Small intestine (tissue), 7 donors: ENCODE data around the gene NFYA. TPM values are rescaled to one million over a fixed set of nuclear protein-coding genes. Genes with fewer than 3 reads are reported as not detected.

Experiments
- DNase-seq, 2 donors: peaks; one replicate each; pipeline versions ENCODE4 v3.0.0 to v3.0.0-alpha.2; 2013
- FAIRE-seq: peaks from 2 replicates; lab custom pipeline; 2012; peaks lifted over from hg19 to GRCh38; lab: Jason Lieb, UNC
- H3K27ac ChIP-seq, 3 donors: one replicate each; pipeline ENCODE4 v1.5.1; 2013; ENCODE audit warnings: low read length in 2 of 3, mild to moderate bottlenecking in 2 of 3, control low read depth in 1 of 3, inconsistent platforms in 1 of 3, low read depth in 1 of 3, moderate library complexity in 1 of 3
- H3K27me3 ChIP-seq, 3 donors: one replicate each; pipeline ENCODE4 v1.6.1; 2013; ENCODE audit warnings: low read length in 3 of 3, inconsistent platforms in 1 of 3; ENCODE audit not compliant: control insufficient read depth in 3 of 3, insufficient read depth in 3 of 3
- H3K36me3 ChIP-seq, 3 donors: one replicate each; pipeline ENCODE4 v1.6.1; 2013; ENCODE audit warnings: low read length in 3 of 3, inconsistent platforms in 1 of 3, low read depth in 1 of 3, mild to moderate bottlenecking in 1 of 3, moderate library complexity in 1 of 3; ENCODE audit not compliant: control insufficient read depth in 3 of 3, insufficient read depth in 2 of 3
- H3K4me1 ChIP-seq, 3 donors: one replicate each; pipeline ENCODE4 v1.6.1; 2013; ENCODE audit warnings: low read length in 2 of 3, inconsistent platforms in 1 of 3, low read depth in 1 of 3, mild to moderate bottlenecking in 1 of 3, moderate library complexity in 1 of 3; ENCODE audit not compliant: control insufficient read depth in 3 of 3, insufficient read depth in 2 of 3
- H3K4me3 ChIP-seq, 3 donors: one replicate each; pipeline ENCODE4 v1.5.1; 2013; ENCODE audit warnings: low read length in 3 of 3, control low read depth in 1 of 3, inconsistent platforms in 1 of 3, low read depth in 1 of 3, mild to moderate bottlenecking in 1 of 3, moderate library complexity in 1 of 3
- H3K9me3 ChIP-seq, 2 donors: one replicate each; pipeline ENCODE4 v1.6.1; 2013; ENCODE audit warnings: low read depth in 1 of 2, low read length in 1 of 2; ENCODE audit not compliant: control insufficient read depth in 2 of 2, insufficient read depth in 1 of 2
- WGBS, 3 donors: extraction: QIAGEN DNeasy Blood & Tissue Kit; methylation state at CpG; one replicate each; pipeline ENCODE4 v1.1.7; 2013; 5-methylcytosine and 5-hydroxymethylcytosine counted together
- polyA plus RNA-seq, 4 donors: library from polyadenylated mRNA; stranded (reverse) in 3 of 4; unstranded in 1 of 4; fragments of 200-250 nt in 3 of 4; fragments of 120-200 nt in 1 of 4; gene quantifications; one replicate each; pipeline versions ENCODE4 v1.2.1 to v1.2.3, GENCODE V29; 2013
- donor health status: healthy with polysubstance abuse.
- donor health status: control.
- donor health status: control.
- donor health status: Bipolar disorder and iron deficiency.
- donor health status: healthy.

The NFYA gene
- polyA plus RNA-seq, 4 donors = 4.6 to 30.8 (median 7.2) TPM

DNA sequence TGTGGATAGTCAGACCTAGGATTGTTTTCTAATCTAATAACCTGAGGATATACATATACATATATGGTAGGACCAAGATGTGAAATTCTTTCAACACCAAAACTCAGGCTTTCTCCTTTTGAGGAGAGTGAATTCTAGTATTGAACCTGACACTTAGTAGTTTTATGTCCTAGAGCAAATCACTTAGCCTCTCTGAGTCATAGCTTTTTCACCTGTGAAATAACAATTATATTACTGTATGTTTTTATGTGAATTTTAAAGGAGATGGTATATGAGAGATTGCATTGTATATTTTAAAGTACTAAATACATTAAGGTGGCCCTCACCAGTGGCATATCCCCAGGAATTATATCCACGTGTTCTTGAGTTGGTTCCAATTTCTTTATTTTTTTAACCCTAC is 46.7 kb downstream of the NFYA start:
- Histone ChIP-seq H3K4me1 (no peaks in the 10 kb centered on the region), H3K4me3 (no peak overlapping the region), H3K9me3 (no peaks in the 10 kb centered on the region), H3K36me3 (peaks cover 0 to 3% (median 0%) of the 10 kb centered on the region in 3 donors), H3K27ac (no peak overlapping the region), H3K27me3 (no peaks in the 10 kb centered on the region)
- DNase-seq = no peak
- WGBS, 3 donors = 72 to 81% (median 79%) methylated on average over 1 of the region's 1 CpG
- FAIRE-seq = no peak

DNA sequence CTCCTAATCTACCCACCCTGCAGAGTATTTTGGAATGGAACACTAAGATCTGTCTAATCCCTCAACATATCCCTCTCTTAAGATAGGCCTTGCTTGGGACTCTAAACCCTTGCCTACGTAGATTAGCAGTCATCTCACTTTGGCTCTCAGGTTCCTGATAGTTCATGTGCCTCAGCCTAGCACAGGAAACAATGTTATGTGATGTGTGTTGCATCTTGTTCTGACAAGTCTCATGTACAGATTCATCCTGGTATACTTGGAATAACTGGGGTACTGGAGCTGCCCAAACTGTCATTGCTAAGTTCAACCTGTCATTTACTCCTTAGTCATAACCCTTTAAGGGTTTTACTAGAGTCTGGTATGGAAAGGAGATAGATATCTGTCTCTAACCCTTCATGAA is 47.3 kb downstream of the NFYA start:
- H3K9me3 ChIP-seq = no peaks in the 10 kb centered on the region
- no peak for DNase-seq
- no peaks in the 10 kb centered on the region for H3K27me3 ChIP-seq
- WGBS, 3 donors = 93 to 100% (median 100%) methylated on average over 1 of the region's 1 CpG
- no peaks in the 10 kb centered on the region for H3K4me1 ChIP-seq
- H3K27ac ChIP-seq = no peak overlapping the region
- peaks cover 0 to 3% (median 0%) of the 10 kb centered on the region in 3 donors for H3K36me3 ChIP-seq
- H3K4me3 ChIP-seq = no peak overlapping the region
- FAIRE-seq = no peak

DNA sequence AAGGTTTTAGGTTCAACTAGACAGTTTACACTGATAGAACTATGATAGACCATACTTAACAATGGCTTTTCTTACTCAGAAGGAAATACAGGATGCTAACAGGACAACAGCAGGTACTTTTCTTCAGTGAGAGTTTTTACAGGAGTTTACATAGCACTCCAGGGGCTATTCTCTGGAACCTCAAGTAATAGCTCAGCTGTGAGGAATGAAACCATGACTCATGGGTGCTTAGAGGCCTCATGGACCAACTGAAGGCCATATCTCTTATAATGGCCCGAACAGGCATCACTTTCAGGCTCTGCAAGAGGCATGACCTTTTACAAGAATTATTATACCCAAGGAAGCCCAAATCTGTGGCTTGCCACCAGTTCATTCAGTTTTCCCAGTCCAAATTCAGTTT is 49.6 kb downstream of the NFYA start:
- FAIRE-seq (no peak), DNase-seq (no peak)
- H3K27ac ChIP-seq = no peak overlapping the region
- no peaks in the 10 kb centered on the region for H3K27me3 ChIP-seq
- no peak overlapping the region for H3K4me3 ChIP-seq
- H3K9me3 ChIP-seq = no peaks in the 10 kb centered on the region
- H3K4me1 ChIP-seq = no peaks in the 10 kb centered on the region
- WGBS, 3 donors = 96 to 100% (median 99%) methylated on average over 1 of the region's 1 CpG
- peaks cover 0 to 3% (median 0%) of the 10 kb centered on the region in 3 donors for H3K36me3 ChIP-seq

DNA sequence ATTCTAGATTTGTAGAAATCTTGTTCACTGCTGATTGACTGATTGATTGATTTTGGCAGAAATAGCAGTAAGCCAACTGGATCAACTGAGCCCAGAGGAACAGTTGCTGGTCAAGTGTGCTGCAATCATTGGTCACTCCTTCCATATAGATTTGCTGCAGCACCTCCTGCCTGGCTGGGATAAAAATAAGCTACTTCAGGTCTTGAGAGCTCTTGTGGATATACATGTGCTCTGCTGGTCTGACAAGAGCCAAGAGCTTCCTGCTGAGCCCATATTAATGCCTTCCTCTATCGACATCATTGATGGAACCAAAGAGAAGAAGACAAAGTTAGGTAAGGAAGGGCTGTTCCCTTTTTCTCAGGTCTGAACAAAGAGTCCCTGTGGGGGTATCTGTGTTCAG is 50.1 kb downstream of the NFYA start:
- no peak for DNase-seq
- 88 to 98% (median 96%) methylated on average over 1 of the region's 1 CpG for WGBS, 3 donors
- Histone ChIP-seq H3K36me3 (peaks cover 0 to 3% (median 0%) of the 10 kb centered on the region in 3 donors), H3K27ac (no peak overlapping the region), H3K27me3 (no peaks in the 10 kb centered on the region), H3K9me3 (no peaks in the 10 kb centered on the region), H3K4me3 (no peak overlapping the region), H3K4me1 (no peaks in the 10 kb centered on the region)
- FAIRE-seq = no peak

DNA sequence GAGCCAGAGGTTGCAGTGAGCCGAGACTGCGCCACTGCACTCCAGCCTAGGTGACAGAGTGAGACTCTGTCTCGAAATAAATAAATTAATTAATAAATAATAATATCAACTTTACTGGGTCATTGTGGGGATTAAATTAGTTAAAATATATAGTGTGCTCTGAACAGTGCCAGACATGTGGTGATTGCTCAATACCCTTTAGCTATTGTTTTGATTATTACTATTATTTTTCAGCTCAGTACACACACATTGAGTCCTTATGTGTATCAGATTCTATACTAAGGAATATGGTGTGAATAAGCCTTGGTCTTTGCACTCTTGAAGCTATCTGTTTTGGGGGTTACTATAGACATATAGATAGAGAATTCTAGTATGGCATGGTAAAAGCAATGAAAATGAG is 52.5 kb downstream of the NFYA start:
- 91 to 98% (median 93%) methylated on average over 3 of the region's 3 CpGs for WGBS, 3 donors
- Histone ChIP-seq H3K27ac (no peak overlapping the region), H3K9me3 (no peaks in the 10 kb centered on the region), H3K4me3 (no peak overlapping the region), H3K4me1 (no peaks in the 10 kb centered on the region), H3K36me3 (peaks cover 0 to 3% (median 0%) of the 10 kb centered on the region in 3 donors), H3K27me3 (no peaks in the 10 kb centered on the region)
- FAIRE-seq (no peak), DNase-seq (no peak)

DNA sequence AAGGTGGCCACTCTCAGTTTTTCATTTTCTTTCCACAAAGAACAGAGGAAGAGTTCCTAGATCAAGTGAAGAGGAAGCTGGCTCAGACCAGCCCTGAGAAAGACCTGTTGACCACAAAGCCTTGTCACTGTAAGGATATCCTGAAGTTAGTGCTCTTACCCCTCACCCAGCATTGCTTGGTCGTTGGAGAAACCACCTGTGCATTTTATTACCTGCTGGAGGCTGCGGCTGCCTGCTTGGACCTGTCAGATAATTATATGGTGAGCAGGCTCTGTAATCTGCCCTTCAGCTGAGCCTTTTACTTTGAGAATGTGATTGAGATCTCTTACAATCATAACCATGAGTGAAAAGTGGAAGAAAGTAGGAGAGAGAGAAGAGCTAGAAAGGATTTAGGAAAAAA is 59.5 kb downstream of the NFYA start:
- WGBS, 3 donors = 22 to 41% (median 32%) methylated on average over 2 of the region's 2 CpGs
- Histone ChIP-seq H3K9me3 (no peaks in the 10 kb centered on the region), H3K4me1 (no peaks in the 10 kb centered on the region), H3K27me3 (no peaks in the 10 kb centered on the region), H3K36me3 (peaks cover 0 to 3% (median 0%) of the 10 kb centered on the region in 3 donors), H3K27ac (no peak overlapping the region), H3K4me3 (no peak overlapping the region)
- FAIRE-seq = no peak
- DNase-seq = no peak

DNA sequence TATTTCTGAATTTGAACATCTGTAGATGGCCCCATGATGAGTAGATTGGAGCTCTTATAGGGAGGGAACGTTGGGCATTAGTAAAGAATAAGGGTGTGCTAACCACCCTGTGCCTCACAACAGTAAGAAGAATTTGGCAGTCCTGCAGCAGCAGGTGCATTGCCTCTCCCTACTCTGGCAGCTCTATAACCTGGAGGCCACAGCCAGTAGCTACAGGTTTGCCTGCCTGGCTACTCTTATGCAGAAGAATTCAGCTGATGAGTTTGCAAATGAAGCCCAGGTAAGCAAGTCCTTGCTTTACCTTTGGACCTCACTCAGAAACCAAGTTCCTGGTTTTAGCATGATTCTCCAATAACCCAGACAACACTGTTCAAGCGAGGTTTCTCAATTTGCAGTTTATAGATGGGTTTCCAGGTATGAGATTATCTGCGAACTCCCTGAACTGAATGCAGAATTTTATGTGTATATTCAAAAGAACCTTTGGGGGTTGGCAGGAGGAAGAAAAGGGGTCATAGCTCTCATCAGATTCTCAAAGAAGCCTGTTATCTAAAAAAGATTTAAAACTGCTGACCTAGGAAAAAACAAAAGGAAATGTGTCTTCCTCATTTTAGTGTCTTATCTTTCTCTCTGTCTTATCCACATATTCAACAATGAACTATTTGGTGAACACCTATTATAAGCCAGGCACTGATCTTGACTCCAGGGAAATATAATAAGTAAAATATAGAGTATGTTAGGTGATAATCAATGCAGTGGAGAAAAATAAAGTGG is 62.5 kb downstream of the NFYA start:
- Histone ChIP-seq H3K9me3 (no peaks in the 10 kb centered on the region), H3K4me1 (no peaks in the 10 kb centered on the region), H3K4me3 (no peak overlapping the region), H3K27ac (no peak overlapping the region), H3K36me3 (peaks cover 0 to 3% (median 0%) of the 10 kb centered on the region in 3 donors), H3K27me3 (no peaks in the 10 kb centered on the region)
- 45 to 74% (median 73%) methylated on average over 3 of the region's 3 CpGs for WGBS, 3 donors
- DNase-seq = peak in 1 of 2 donors; percentile 5
- FAIRE-seq = no peak

DNA sequence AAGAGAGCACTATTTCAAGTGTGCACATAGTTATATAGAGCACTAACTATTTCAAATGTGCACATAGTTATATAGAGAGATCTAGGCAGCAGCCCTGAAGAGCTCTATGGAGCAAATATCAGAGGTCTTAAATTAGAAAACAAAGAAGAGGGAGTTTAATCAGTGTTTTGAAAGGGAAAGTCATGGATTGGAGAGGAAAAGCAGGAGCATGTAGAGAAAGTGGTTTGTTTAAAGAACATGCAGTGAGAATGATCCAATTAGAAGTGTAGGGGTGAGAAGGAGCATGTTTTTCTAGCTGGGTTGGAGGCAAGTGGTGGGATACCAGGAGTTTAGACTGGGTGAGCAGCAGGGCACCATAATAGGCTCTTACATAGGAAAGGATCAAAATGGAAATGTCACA is 64.1 kb downstream of the NFYA start:
- FAIRE-seq (no peak), DNase-seq (no peak)
- no peaks in the 10 kb centered on the region for H3K9me3 ChIP-seq
- H3K4me1 ChIP-seq = no peaks in the 10 kb centered on the region
- peaks cover 0 to 3% (median 0%) of the 10 kb centered on the region in 3 donors for H3K36me3 ChIP-seq
- H3K4me3 ChIP-seq = no peak overlapping the region
- no peaks in the 10 kb centered on the region for H3K27me3 ChIP-seq
- no peak overlapping the region for H3K27ac ChIP-seq

DNA sequence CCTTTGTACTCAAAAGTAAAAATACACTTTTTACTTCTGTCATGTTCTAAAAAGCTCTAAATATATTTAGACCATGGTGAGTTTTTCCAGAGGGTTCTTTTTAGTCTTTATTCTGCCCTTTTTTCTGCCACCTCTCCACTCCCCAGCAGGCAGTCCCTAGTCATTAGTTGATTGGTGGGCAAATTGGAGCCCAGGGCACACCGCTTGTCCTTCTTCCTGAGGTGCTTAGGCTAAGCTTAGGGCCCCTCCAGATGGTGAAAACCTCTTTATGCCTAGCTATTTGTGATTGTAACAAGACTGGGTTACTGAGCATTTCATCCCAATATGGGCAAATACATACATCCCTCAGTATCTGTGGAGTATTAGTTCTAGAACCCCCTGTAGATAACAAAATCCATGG is 75.1 kb downstream of the NFYA start:
- FAIRE-seq = no peak
- WGBS, 3 donors = 93 to 100% (median 96%) methylated on average over 1 of the region's 1 CpG

More for the DNA sequence above, 75.1 kb downstream of the NFYA start:
- no peaks in the 10 kb centered on the region for H3K9me3 ChIP-seq
- H3K4me3 ChIP-seq = no peak overlapping the region
- H3K36me3 ChIP-seq = peaks cover 0 to 2% (median 0%) of the 10 kb centered on the region in 3 donors
- H3K4me1 ChIP-seq = no peaks in the 10 kb centered on the region
- H3K27ac ChIP-seq = no peak overlapping the region
- no peak for DNase-seq
- H3K27me3 ChIP-seq = no peaks in the 10 kb centered on the region
